ENCODE results near the gene MTIF2.

GRCh38 chr2:55204536-55204935, 64.5 kb downstream of the MTIF2 start:
- TF ChIP-seq CTCF (IDR thresholded peaks at IDR 0.05; ENCODE audit: low read length): no peak
- no peak for TF ChIP-seq EZH2phosphoT487 (IDR thresholded peaks at IDR 0.05; ENCODE audit: low read length)
